ENCODE results near the gene TCAP.
"Not testable (repeated sequence)": the region's sequence is repeated elsewhere in the genome, so short reads cannot be mapped to it uniquely, and the experiment has no call there.

The TCAP gene

DNA sequence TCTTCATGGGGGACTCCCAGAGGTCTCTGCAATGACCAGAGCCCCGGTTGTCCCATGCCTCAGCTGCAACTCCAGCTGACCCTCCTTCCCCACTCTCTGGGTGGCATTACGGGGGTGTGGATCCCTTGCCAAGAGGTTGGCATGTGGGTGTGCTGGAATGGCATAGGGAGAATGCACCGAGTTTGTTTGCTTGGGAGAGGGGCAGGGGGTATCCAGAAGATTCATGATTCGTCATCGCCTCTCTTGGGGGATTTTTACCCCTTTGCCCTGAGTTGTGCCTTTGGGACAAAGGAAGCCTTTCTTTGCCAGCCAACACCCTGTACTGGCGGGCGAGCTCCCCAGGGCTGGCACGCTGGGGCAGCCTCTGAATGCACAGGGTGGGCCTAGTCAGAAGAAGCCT is 41.2 kb downstream of the TCAP start:
- no peak for DNase-seq

DNA sequence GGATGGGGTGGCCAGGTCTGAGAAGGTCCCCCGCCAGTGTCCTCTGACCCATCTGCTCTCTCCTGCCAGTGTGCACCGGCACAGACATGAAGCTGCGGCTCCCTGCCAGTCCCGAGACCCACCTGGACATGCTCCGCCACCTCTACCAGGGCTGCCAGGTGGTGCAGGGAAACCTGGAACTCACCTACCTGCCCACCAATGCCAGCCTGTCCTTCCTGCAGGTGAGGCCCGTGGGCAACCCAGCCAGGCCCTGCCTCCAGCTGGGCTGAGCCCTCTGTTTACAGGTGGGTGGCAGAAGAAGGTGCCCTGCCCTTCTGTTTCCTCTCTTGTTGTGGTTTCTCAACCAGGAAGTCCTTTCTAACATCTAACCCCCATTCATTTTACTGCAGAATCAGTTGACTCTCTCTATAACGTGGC is 41.8 kb downstream of the TCAP start:
- no peak for DNase-seq

DNA sequence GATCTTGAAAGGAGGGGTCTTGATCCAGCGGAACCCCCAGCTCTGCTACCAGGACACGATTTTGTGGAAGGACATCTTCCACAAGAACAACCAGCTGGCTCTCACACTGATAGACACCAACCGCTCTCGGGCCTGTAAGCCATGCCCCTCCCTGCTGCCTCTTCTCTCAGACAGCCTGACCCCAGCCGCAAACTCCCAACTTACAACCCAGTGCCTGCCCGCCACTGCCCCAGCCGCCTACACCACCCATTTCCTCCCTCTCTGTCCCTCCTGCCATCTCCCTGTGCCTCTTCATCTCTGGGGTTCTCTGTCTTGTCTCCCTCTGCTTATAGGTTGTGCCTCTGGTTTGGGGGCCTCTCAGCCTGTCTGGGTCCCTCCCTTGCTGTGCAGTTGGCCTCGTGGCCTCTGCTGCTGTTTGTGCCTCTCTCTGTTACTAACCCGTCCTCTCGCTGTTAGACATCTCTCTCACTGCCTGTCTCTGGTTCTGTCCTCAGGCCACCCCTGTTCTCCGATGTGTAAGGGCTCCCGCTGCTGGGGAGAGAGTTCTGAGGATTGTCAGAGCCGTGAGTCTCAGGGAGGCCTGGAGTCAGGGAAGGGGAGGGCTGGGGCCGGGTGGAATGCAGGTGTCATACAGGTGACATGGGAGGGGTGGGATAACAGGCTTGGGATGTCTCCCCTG is 44.3 kb downstream of the TCAP start:
- no peak for DNase-seq

DNA sequence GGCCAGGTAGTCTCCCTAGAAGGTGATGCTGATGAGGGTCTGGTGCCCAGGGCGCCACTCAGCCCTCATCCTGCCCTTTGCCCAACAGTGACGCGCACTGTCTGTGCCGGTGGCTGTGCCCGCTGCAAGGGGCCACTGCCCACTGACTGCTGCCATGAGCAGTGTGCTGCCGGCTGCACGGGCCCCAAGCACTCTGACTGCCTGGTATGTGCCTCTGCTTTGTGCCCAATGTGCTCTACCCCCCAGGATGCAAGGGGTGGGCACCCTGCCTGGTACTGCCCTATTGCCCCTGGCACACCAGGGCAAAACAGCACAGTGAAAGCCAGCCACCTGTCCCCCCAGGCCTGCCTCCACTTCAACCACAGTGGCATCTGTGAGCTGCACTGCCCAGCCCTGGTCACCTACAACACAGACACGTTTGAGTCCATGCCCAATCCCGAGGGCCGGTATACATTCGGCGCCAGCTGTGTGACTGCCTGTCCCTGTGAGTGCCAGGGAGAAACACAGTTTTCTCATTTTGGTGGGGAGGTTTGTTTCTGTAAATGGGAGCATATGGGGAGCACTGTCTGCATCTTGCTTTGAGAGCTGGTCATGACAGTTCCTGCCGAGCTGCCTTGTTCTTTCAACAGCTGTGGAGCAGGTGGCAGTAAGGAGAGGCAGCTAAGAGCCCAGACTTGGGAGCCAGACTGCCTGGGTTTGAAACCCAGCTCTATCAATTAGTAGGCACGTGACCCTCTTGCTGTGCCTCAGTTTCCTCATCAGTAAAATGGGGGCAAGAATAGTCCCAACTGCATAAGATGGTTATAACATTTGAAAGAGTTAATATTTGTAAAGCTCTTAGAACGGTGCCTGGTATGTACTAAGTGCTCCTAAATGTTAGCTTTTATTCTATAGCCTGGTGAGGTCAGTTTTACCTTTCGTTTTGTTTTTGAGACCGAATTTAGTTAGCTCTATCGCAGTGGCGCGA is 45.1 kb downstream of the TCAP start:
- no peak for DNase-seq

DNA sequence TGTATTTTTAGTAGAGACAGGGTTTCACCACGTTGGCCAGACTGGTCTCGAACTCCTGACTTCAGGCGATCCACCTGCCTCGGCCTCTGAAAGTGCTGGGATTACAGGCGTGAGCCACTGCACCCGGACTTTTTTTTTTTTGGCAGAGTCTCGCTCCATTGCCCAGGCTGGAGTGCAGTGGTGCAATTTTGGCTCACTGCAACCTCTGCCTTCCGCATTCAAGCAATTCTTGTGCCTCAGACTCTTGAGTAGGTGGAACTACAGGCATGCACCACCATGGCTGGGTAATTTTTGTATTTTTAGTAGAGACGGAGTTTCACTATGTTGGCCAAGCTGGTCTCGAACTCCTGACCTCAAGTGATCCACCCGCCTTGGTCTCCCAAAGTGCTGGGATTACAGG is 45.9 kb downstream of the TCAP start:
- not testable (repeated sequence) for DNase-seq

DNA sequence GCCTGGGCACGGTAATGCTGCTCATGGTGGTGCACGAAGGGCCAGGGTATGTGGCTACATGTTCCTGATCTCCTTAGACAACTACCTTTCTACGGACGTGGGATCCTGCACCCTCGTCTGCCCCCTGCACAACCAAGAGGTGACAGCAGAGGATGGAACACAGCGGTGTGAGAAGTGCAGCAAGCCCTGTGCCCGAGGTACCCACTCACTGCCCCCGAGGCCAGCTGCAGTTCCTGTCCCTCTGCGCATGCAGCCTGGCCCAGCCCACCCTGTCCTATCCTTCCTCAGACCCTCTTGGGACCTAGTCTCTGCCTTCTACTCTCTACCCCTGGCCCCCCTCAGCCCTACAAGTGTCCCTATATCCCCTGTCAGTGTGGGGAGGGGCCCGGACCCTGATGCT is 46.7 kb downstream of the TCAP start:
- DNase-seq, result no peak

DNA sequence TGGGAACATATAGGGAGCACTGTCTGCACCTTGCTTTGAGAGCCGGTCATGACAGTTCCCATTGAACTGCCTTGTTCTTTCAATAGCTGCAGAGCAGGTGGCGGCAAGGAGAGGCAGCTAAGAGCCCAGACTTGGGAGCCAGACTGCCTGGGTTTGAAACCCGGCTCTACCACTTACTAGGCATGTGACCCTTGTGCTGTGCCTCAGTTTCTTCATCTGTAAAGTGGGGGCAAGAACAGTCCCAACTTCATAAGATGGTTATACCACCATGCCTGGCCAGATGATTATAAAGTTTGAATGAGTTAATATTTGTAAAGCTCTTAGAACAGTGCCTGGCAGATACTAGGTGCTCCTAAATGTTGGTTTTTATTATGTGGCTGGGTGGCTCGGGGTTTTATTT is 49.1 kb downstream of the TCAP start:
- DNase-seq, result no peak

DNA sequence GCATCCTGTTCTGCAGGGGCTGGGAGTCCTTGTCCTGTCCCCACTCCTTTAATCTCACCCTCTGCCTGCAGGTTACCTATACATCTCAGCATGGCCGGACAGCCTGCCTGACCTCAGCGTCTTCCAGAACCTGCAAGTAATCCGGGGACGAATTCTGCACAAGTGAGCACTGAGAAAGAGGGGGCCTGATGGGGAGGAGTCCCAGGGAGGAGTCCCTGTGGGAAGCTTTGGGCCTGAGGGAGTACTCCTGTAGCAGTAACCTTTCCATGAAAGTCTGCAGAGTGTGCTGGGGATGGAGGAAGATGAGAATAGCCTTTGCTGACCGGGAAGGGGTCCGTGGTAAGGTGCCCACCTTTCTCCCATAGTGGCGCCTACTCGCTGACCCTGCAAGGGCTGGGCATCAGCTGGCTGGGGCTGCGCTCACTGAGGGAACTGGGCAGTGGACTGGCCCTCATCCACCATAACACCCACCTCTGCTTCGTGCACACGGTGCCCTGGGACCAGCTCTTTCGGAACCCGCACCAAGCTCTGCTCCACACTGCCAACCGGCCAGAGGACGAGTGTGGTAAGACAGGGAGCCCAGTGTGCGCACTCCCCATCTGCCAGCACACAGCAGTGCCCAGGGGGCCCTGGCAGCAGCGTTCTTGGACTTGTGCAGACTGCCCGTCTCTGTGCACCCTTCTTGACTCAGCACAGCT is 50.4 kb downstream of the TCAP start:
- no peak for DNase-seq
